Measurements from ENCODE around the gene CRYBA2. TPM values are rescaled to one million over a fixed set of nuclear protein-coding genes. Genes with fewer than 3 reads are reported as not detected.

Gene CRYBA2
- total RNA-seq, 1 experiment from 2014 or later, result 0.59 TPM

DNA sequence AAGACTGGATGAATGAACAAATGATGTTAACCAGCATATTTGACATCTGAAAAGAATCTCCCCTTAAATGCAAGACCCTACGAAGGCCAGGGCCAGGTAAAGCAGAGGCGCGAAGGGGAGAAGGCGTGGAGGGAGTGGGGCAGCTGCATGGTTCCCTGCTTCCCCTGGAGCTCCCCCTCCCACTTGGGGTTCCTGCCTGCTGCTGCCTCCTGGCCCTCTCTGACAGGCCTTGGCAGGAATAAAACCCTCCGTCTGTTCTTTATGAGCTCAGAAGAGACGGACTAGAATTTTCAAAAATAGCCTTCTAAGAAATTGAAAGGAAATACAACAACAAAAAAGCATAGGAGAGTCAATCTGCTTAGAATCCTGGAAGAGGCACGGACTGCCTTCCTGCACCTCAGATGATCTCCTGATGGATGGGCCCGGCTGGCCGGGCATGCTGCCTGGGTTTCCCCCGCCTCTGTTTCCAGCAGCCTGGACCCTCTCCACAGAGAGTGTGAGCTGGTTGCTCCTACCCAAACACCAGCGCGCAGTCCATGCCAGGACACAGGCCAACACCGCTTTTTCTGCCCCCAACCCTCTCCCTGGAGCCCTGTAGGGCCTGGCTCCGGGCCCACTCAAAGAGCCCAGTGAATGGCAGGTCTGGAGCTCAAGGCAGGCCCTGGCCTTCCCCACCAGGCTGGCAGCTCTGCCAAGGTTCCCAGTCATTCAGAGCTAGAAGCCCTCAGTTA, 24.1 kb upstream of the CRYBA2 start:
- no peaks in the 10 kb centered on the region for H3K9me3 ChIP-seq
- no peaks in the 10 kb centered on the region for H3K27me3 ChIP-seq (replicated peaks; ENCODE audit: control insufficient read depth, insufficient read depth, low read length)
- DNase-seq, result no peak
- BruUV-seq (replicated peaks), result no TSS peak
- Mint-ChIP-seq H3K4me3 (ENCODE audit: unreplicated experiment) (no peak overlapping the region), H3K36me3 (ENCODE audit: insufficient read depth, unreplicated experiment) (no peaks in the 10 kb centered on the region), H3K9me3 (ENCODE audit: unreplicated experiment) (no peaks in the 10 kb centered on the region), H3K27ac (ENCODE audit: unreplicated experiment) (no peak overlapping the region), H3K4me1 (ENCODE audit: low read depth, unreplicated experiment) (no peaks in the 10 kb centered on the region), H3K27me3 (ENCODE audit: insufficient read depth, unreplicated experiment) (peaks cover 5% of the 10 kb centered on the region)
- intact Hi-C loops (cut with micrococcal nuclease; ENCODE audit: unreplicated experiment), result no loop called here
- no peaks in the 10 kb centered on the region for H3K36me3 ChIP-seq (ENCODE audit: control insufficient read depth, insufficient read depth, low read length)
- no peaks in the 10 kb centered on the region for H3K4me1 ChIP-seq
- ChIA-PET CTCF (interaction anchor here (0.6 kb wide), 1 partner anchor 351 kb away, joined by 3 read pairs; no protein-coding TSS in a partner anchor), POLR2A (no interaction called here)
- no peak overlapping the region for H3K4me3 ChIP-seq (ENCODE audit: low read depth, low read length)
- TF ChIP-seq, protein P1, sequence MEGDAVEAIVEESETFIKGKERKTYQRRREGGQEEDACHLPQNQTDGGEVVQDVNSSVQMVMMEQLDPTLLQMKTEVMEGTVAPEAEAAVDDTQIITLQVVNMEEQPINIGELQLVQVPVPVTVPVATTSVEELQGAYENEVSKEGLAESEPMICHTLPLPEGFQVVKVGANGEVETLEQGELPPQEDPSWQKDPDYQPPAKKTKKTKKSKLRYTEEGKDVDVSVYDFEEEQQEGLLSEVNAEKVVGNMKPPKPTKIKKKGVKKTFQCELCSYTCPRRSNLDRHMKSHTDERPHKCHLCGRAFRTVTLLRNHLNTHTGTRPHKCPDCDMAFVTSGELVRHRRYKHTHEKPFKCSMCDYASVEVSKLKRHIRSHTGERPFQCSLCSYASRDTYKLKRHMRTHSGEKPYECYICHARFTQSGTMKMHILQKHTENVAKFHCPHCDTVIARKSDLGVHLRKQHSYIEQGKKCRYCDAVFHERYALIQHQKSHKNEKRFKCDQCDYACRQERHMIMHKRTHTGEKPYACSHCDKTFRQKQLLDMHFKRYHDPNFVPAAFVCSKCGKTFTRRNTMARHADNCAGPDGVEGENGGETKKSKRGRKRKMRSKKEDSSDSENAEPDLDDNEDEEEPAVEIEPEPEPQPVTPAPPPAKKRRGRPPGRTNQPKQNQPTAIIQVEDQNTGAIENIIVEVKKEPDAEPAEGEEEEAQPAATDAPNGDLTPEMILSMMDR (IDR thresholded peaks at IDR 0.05; ENCODE audit: insufficient read depth in 1 of 2, low read depth in 1 of 2, low read length in 1 of 2, severe bottlenecking in 1 of 2, unreplicated experiment in 1 of 2), result no peak

DNA sequence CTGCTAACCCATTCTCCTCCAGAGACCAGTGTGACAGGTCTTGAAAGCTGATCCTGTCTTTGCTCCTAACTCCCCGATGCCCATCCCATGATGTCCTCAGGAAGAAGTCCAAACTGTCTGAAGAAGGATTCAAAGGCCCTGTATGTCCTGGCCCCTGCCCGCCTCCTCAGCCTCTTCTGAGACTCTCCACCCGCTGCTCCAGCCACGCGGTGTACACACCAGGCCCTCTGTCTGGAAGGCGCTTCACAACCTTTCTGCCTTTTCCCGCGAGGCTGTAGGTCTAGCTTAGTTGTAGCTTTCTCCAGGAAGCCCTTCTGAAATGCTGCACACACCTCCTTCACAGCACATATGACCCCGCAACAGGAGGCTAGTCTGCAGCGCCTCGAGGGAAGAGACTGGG, 23.5 kb upstream of the CRYBA2 start:
- H3K27me3 ChIP-seq (replicated peaks; ENCODE audit: control insufficient read depth, insufficient read depth, low read length), result no peaks in the 10 kb centered on the region
- H3K4me1 Mint-ChIP-seq (ENCODE audit: low read depth, unreplicated experiment), result no peaks in the 10 kb centered on the region
- H3K9me3 Mint-ChIP-seq (ENCODE audit: unreplicated experiment), result no peaks in the 10 kb centered on the region
- H3K4me3 Mint-ChIP-seq (ENCODE audit: unreplicated experiment), result no peak overlapping the region
- CTCF ChIA-PET, result interaction anchor here (2.3 kb wide), 1 partner anchor 13 kb away, joined by 10 read pairs; no protein-coding TSS in a partner anchor
- H3K36me3 ChIP-seq (ENCODE audit: control insufficient read depth, insufficient read depth, low read length), result no peaks in the 10 kb centered on the region
- H3K9me3 ChIP-seq, result no peaks in the 10 kb centered on the region
- intact Hi-C loops (cut with micrococcal nuclease; ENCODE audit: unreplicated experiment), result no loop called here
- peaks cover 5% of the 10 kb centered on the region for H3K27me3 Mint-ChIP-seq (ENCODE audit: insufficient read depth, unreplicated experiment)
- no peaks in the 10 kb centered on the region for H3K4me1 ChIP-seq
- no peaks in the 10 kb centered on the region for H3K36me3 Mint-ChIP-seq (ENCODE audit: insufficient read depth, unreplicated experiment)
- DNase-seq, result no peak
- TF ChIP-seq, protein P1 (IDR thresholded peaks at IDR 0.05; ENCODE audit: insufficient read depth in 1 of 2, low read depth in 1 of 2, low read length in 1 of 2, severe bottlenecking in 1 of 2, unreplicated experiment in 1 of 2), result no peak
- no peak overlapping the region for H3K4me3 ChIP-seq (ENCODE audit: low read depth, low read length)
- POLR2A ChIA-PET, result no interaction called here
- no peak overlapping the region for H3K27ac Mint-ChIP-seq (ENCODE audit: unreplicated experiment)
- BruUV-seq (replicated peaks), result no TSS peak

DNA sequence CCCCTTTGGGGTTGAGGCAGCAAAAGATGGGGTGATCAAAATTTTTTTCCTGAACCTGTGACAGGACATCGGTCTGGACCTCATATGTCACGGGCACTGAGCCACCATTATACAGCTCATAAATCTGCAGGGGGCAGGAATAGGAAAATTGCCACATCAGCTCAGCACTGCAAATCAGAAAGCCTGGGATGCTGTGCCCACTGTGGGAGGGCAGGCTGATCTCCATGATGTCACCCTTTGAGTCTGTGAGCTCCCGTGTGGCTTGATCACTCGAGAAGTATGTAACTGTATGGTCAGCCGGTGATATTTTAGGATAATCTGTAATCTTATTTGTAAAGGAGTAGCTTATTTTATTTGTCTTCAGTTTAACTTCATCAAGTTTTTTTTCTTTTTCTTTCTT, 17.7 kb upstream of the CRYBA2 start:
- H3K4me1 Mint-ChIP-seq (ENCODE audit: low read depth, unreplicated experiment), result peaks cover 6% of the 10 kb centered on the region
- no peaks in the 10 kb centered on the region for H3K9me3 ChIP-seq
- peaks cover 3% of the 10 kb centered on the region for H3K27me3 Mint-ChIP-seq (ENCODE audit: insufficient read depth, unreplicated experiment)
- H3K27ac Mint-ChIP-seq (ENCODE audit: unreplicated experiment), result no peak overlapping the region
- no peaks in the 10 kb centered on the region for H3K36me3 ChIP-seq (ENCODE audit: control insufficient read depth, insufficient read depth, low read length)
- ChIA-PET POLR2A (no interaction called here), CTCF (interaction anchor here (1.1 to 1.4 kb wide), 2 partner anchors 9 to 14 kb away, joined by 10 to 26 read pairs; no protein-coding TSS in a partner anchor)
- intact Hi-C loops (cut with micrococcal nuclease; ENCODE audit: unreplicated experiment), result no loop called here
- no peaks in the 10 kb centered on the region for H3K27me3 ChIP-seq (replicated peaks; ENCODE audit: control insufficient read depth, insufficient read depth, low read length)
- no peak overlapping the region for H3K4me3 ChIP-seq (ENCODE audit: low read depth, low read length)
- TF ChIP-seq, protein P1 (IDR thresholded peaks at IDR 0.05; ENCODE audit: insufficient read depth in 1 of 2, low read depth in 1 of 2, low read length in 1 of 2, severe bottlenecking in 1 of 2, unreplicated experiment in 1 of 2), result no peak
- no peak for DNase-seq
- peaks cover 12% of the 10 kb centered on the region for H3K4me1 ChIP-seq
- H3K9me3 Mint-ChIP-seq (ENCODE audit: unreplicated experiment), result no peaks in the 10 kb centered on the region
- no peak overlapping the region for H3K4me3 Mint-ChIP-seq (ENCODE audit: unreplicated experiment)
- no TSS peak for BruUV-seq (replicated peaks)
- H3K36me3 Mint-ChIP-seq (ENCODE audit: insufficient read depth, unreplicated experiment), result no peaks in the 10 kb centered on the region
